HG02571 (cell line): ENCODE results near the gene TAX1BP1.

ENCODE experiments used
- ATAC-seq: cut with Tn5 transposase; IDR thresholded peaks from one replicate; pipeline ENCODE4 v1.9.1; 2021; ENCODE audit warnings: mild to moderate bottlenecking, moderate library complexity; ENCODE audit not compliant: unreplicated experiment

The TAX1BP1 gene

GRCh38 chr7:27873981-27874957 is 134.3 kb downstream of the TAX1BP1 start:
- no peak for ATAC-seq

GRCh38 chr7:27875061-27875460 is 135.1 kb downstream of the TAX1BP1 start:
- ATAC-seq = no peak

DNA sequence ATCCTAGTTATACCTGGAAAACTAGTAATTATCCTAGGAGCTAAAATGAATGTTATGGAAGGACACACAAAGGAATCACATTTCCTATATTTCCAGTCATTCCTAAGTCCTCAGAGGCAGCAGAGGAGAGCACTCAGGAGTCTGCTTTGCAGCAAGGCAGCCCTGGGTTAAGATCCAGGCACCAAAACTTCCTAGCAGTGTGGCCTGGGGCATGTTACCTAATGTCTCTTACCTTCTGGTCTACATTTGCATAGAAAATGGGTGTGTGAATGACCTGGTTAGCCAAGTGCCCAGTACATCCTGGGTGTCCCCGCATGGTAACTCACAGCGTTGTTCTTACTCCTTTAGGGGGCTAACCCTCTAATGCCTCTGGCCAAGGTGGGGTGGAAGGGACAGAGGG is 135.9 kb downstream of the TAX1BP1 start:
- no peak for ATAC-seq

GRCh38 chr7:27876756-27877155 is 136.8 kb downstream of the TAX1BP1 start:
- ATAC-seq = no peak
